ENCODE measurements around the gene TMEM171. TPM values are rescaled to one million over a fixed set of nuclear protein-coding genes. Genes with fewer than 3 reads are reported as not detected.

Gene TMEM171
- total and polyA plus RNA-seq, 2 donors (not counting 1 experiment from before 2014, with no cell fraction given): not detected

DNA sequence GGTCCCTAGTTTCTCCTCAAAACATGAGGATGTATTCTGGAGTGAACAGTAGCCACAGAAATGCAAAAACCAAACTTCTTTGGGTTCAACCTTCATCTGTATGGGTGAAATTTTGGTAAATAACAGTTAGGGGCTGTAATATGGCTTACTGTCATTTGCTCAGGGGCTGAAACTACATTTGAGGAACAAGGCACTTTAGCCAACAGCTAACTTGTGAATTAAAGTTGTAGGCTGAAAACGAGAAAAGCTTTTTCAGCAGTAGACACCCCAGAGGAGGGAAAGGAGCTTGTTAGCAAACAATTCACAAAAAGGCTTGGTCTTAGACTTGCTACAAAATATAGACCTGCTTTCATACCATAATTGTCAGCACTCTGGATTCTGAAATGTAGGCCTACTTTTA, 6.6 kb downstream of the TMEM171 start:
- ATAC-seq (ENCODE audit: low read depth) (no peak), DNase-seq (no peak)
- peaks cover 0 to 3% (median 0%) of the 10 kb centered on the region in 3 donors for H3K9me3 ChIP-seq (ENCODE audit: control extremely low read depth in 1 of 3, control insufficient read depth in 2 of 3, insufficient read depth in 1 of 3, low read length in 2 of 3)
- no peak overlapping the region for H3K27ac ChIP-seq (ENCODE audit: low read length in 2 of 2)
- ChIA-PET POLR2A (no interaction called here), CTCF (no interaction called here)
- Mint-ChIP-seq H3K27ac (no peak overlapping the region), H3K27me3 (peaks cover 46% of the 10 kb centered on the region), H3K4me1 (peaks cover 4% of the 10 kb centered on the region), H3K9me3 (ENCODE audit: insufficient read depth) (no peaks in the 10 kb centered on the region), H3K4me3 (no peak overlapping the region)
- H3K27me3 ChIP-seq (replicated peaks in 1 of 4; ENCODE audit: control extremely low read depth in 1 of 4, control insufficient read depth in 3 of 4, insufficient read depth in 4 of 4, low read length in 3 of 4): peaks cover 0 to 17% (median 6%) of the 10 kb centered on the region in 4 experiments
- TF ChIP-seq EZH2 (IDR thresholded peaks at IDR 0.05; ENCODE audit: borderline replicate concordance, insufficient read depth, low read depth, low read length, poor library complexity, severe bottlenecking) (no peak), CTCF (IDR thresholded peaks at IDR 0.05) (no peak)
- no peaks in the 10 kb centered on the region for H3K4me1 ChIP-seq (ENCODE audit: control insufficient read depth in 2 of 2, insufficient read depth in 2 of 2, low read length in 2 of 2)
- no peak overlapping the region for H3K4me2 ChIP-seq (replicated peaks; ENCODE audit: low read depth, low read length, poor library complexity, severe bottlenecking)
- no peaks in the 10 kb centered on the region for H3K36me3 ChIP-seq (replicated peaks in 1 of 2; ENCODE audit: control extremely low read depth in 1 of 2, control insufficient read depth in 1 of 2, extremely low read depth in 1 of 2, insufficient read depth in 2 of 2, low read length in 1 of 2)
- H4K20me1 ChIP-seq (ENCODE audit: control insufficient read depth, insufficient read depth, low read length, poor library complexity, severe bottlenecking): no peaks in the 10 kb centered on the region
- H2AFZ ChIP-seq (ENCODE audit: insufficient read depth, low read depth, low read length, poor library complexity, severe bottlenecking): no peak overlapping the region
- intact Hi-C loops (cut with micrococcal nuclease): no loop called here
- H3K9ac ChIP-seq (ENCODE audit: low read length): no peak overlapping the region
- no CpG with 5 or more reads among the region's 1 CpG for WGBS (ENCODE audit: insufficient coverage)
- H3K79me2 ChIP-seq (ENCODE audit: control insufficient read depth, insufficient read depth, low read length): no peaks in the 10 kb centered on the region
- H3K4me3 ChIP-seq (ENCODE audit: control extremely low read depth in 1 of 5, extremely low read depth in 1 of 5, insufficient read depth in 1 of 5, low read depth in 2 of 5, low read length in 4 of 5): no peak overlapping the region

DNA sequence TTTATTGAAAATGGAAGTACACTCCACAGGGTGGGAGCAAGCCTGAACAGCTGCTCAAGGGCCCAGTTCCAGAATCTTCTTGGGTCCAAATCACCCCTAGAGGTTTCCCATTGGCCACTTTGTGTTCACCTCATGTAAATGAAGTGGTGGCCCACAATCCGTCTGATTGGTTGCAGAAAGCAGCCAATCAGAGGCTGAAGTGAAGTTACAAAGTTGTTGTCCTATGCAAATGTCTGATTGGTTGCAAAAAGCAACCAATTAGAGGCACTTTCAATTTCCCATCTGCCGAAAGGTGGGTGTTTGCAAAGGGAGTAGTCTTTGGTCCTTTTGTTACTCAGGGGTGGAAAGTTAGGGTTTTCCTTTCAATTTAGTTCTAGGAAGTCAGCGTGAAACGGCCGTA, 8.8 kb downstream of the TMEM171 start:
- no peaks in the 10 kb centered on the region for H3K9me3 Mint-ChIP-seq (ENCODE audit: insufficient read depth)
- H3K4me3 Mint-ChIP-seq: no peak overlapping the region
- H3K4me1 Mint-ChIP-seq: no peaks in the 10 kb centered on the region
- ChIA-PET CTCF (no interaction called here), POLR2A (no interaction called here)
- Histone ChIP-seq H3K4me1 (ENCODE audit: control insufficient read depth in 2 of 2, insufficient read depth in 2 of 2, low read length in 2 of 2) (no peaks in the 10 kb centered on the region), H2AFZ (ENCODE audit: insufficient read depth, low read depth, low read length, poor library complexity, severe bottlenecking) (no peak overlapping the region), H3K9me3 (ENCODE audit: control extremely low read depth in 1 of 3, control insufficient read depth in 2 of 3, insufficient read depth in 1 of 3, low read length in 2 of 3) (no peaks in the 10 kb centered on the region), H3K27ac (ENCODE audit: low read length in 2 of 2) (no peak overlapping the region), H3K79me2 (ENCODE audit: control insufficient read depth, insufficient read depth, low read length) (no peaks in the 10 kb centered on the region), H3K27me3 (replicated peaks in 1 of 4; ENCODE audit: control extremely low read depth in 1 of 4, control insufficient read depth in 3 of 4, insufficient read depth in 4 of 4, low read length in 3 of 4) (peaks cover 0 to 11% (median 3%) of the 10 kb centered on the region in 4 experiments), H3K4me3 (ENCODE audit: control extremely low read depth in 1 of 5, extremely low read depth in 1 of 5, insufficient read depth in 1 of 5, low read depth in 2 of 5, low read length in 4 of 5) (no peak overlapping the region), H4K20me1 (ENCODE audit: control insufficient read depth, insufficient read depth, low read length, poor library complexity, severe bottlenecking) (no peaks in the 10 kb centered on the region), H3K36me3 (replicated peaks in 1 of 2; ENCODE audit: control extremely low read depth in 1 of 2, control insufficient read depth in 1 of 2, extremely low read depth in 1 of 2, insufficient read depth in 2 of 2, low read length in 1 of 2) (no peaks in the 10 kb centered on the region), H3K4me2 (replicated peaks; ENCODE audit: low read depth, low read length, poor library complexity, severe bottlenecking) (no peak overlapping the region), H3K9ac (ENCODE audit: low read length) (no peak overlapping the region)
- ATAC-seq (ENCODE audit: low read depth) (no peak), DNase-seq (no peak)
- H3K27ac Mint-ChIP-seq: no peak overlapping the region
- TF ChIP-seq EZH2 (IDR thresholded peaks at IDR 0.05; ENCODE audit: borderline replicate concordance, insufficient read depth, low read depth, low read length, poor library complexity, severe bottlenecking) (no peak), CTCF (IDR thresholded peaks at IDR 0.05) (no peak)
- intact Hi-C loops (cut with micrococcal nuclease): no loop called here
- peaks cover 46% of the 10 kb centered on the region for H3K27me3 Mint-ChIP-seq
- WGBS (ENCODE audit: insufficient coverage): 70% methylated on average over 2 of the region's 5 CpGs

All from B cell (primary cell).